Mononuclear cell (primary cell): Measurements from ENCODE around the gene ZBTB47. TPM values are rescaled to one million over a fixed set of nuclear protein-coding genes. Genes with fewer than 3 reads are reported as not detected.

Experiments used
- H3K27me3 ChIP-seq: 2 replicates; pipeline ENCODE4 v1.6.0; 2011; ENCODE audit warnings: low read length, control low read depth; ENCODE audit not compliant: insufficient read depth
- H3K4me1 ChIP-seq: 2 replicates; pipeline ENCODE4 v1.5.1; 2011; ENCODE audit warnings: mild to moderate bottlenecking, low read length, control low read depth; ENCODE audit not compliant: insufficient read depth
- H3K4me3 ChIP-seq: 2 replicates; pipeline ENCODE4 v1.5.1; 2011; ENCODE audit warnings: mild to moderate bottlenecking, low read length, moderate library complexity
- H3K9me3 ChIP-seq: 2 replicates; pipeline ENCODE4 v1.5.1; 2011; ENCODE audit warnings: low read depth, mild to moderate bottlenecking, control low read depth, low read length
- total RNA-seq: library from RNA; depleted of rRNA; stranded (reverse); fragments of >200 nt; gene quantifications from one replicate; pipeline ENCODE4 v1.2.3, GENCODE V29; 2012

The ZBTB47 gene
- total RNA-seq, 1 donor = 2.4 TPM

DNA sequence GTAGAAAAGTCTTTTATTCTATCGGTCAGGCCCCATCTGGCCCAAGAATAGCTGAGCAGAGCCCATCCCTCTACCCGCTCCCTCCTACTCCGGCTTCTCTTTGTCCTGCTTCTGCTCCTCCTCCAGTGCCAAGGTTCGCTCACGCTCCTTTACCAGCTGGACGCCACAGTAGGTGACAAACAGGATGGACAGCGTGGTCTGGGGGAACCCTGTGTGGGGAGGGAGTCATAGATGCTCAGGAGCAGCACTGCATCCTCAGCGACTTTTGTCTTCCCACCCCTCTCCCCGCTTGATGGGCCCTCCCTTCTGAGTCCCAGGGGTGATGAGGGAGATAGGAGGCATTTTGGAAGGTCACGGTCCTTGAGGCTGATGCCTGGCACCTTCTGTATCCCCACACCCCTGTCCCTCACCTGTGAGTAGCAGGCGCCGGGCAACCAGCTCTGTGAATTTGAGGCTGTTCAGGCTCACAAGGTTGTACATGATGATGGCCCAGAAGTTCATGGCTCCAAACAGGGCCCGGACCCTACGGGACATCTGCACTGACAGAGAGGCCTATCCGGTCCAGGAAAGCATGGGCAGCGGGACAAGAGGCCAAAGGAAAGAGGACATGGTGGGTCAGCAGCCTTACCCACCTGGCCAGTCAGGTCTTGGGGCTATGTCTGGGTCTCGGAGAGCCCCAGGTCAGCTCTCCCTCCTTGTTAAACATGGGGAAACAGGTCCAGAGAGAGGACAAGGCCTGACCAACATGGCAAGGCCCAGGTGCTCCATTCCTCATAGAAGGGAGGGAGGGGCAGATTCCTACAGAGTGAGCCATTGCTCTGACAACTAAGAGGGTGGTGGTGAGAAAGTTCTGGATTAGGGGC, 39.4 kb downstream of the ZBTB47 start:
- Histone ChIP-seq H3K4me1 (no peaks in the 10 kb centered on the region), H3K4me3 (no peak overlapping the region), H3K27me3 (no peaks in the 10 kb centered on the region), H3K9me3 (no peaks in the 10 kb centered on the region)

DNA sequence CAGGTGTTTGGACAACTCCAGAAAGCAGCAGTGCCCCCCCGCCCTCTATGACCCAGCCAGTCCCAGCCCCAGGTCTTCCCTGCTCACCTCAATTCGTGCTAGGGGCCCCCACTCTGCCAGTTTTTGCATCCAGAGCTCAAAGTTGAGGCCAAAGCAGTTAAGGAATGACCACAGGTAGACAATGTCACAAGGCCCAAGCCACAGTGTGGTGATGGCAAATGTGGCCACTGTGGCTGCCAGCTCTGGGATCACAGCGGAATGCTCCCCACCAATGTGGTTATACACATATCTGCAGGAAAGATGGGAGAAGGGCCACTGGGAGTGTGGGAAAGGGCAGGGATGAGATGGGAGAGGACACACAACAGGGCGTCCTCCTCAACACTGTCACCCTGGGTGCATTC, 40.0 kb downstream of the ZBTB47 start:
- H3K9me3 ChIP-seq = no peaks in the 10 kb centered on the region
- H3K4me1 ChIP-seq = no peaks in the 10 kb centered on the region
- H3K4me3 ChIP-seq = no peak overlapping the region
- H3K27me3 ChIP-seq = no peaks in the 10 kb centered on the region

DNA sequence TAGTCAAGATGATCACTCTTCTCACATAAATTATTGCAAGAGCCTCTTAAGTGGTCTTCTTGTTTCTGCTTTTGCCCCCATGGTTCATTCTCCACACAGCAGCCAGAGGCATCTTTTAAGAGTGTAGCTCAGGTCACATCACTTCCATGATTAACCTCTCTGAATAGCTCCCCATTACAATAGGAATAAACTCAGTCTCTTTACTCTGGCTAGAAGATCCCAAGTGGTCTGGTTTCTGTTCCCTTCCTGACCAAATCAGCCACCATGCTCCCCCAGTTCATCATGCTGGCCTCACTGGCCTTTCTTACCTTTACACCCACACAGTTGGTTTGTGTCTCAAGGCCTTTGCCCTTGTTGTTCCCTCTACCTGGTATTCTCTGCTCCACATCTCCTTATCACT, 40.9 kb downstream of the ZBTB47 start:
- Histone ChIP-seq H3K27me3 (no peaks in the 10 kb centered on the region), H3K4me1 (no peaks in the 10 kb centered on the region), H3K9me3 (no peaks in the 10 kb centered on the region), H3K4me3 (no peak overlapping the region)

DNA sequence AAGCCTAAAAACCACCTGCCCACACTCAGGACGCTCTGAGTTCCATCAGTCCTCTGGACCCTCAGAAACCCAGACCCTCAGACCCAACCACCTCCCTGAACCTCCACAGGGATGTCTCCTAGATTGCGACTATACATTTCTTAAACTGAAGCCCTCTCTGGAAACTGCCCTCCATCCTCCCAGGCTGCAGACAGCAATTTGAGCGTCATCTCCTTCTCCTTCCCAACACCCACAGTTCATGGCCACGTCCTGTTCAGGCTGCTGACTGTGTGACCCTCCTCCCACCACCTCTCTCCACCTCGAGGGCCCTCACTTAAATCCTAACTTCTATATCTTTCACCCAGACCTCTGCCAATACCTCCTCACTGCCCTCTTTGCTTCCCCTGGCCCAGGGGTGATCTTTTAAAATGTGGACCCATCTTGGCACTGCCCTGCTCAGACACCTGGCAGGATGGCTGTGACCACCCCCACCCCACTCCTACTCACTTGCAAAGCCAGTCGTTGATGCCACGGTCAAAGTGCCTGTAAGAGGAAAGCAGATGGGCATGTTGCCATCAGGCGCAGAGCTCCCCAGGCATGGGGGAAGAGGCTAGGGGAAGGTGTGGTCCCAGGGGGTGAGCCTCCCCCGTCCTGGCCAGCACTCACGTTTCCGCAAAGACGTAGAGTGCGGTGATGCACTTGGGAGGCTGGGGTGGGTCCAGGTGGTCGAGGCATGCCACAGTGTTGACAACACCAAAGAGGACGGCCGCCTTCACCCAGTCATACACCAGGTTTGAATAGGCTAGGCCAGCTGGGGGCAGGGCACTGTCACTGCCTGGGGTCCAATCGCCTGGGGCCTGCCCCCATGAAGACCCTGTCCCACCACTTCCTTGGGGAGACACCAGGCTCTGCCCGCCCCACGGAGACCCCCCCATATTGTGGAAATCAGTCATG, 43.1 kb downstream of the ZBTB47 start:
- Histone ChIP-seq H3K4me1 (no peaks in the 10 kb centered on the region), H3K27me3 (no peaks in the 10 kb centered on the region), H3K4me3 (no peak overlapping the region), H3K9me3 (no peaks in the 10 kb centered on the region)

DNA sequence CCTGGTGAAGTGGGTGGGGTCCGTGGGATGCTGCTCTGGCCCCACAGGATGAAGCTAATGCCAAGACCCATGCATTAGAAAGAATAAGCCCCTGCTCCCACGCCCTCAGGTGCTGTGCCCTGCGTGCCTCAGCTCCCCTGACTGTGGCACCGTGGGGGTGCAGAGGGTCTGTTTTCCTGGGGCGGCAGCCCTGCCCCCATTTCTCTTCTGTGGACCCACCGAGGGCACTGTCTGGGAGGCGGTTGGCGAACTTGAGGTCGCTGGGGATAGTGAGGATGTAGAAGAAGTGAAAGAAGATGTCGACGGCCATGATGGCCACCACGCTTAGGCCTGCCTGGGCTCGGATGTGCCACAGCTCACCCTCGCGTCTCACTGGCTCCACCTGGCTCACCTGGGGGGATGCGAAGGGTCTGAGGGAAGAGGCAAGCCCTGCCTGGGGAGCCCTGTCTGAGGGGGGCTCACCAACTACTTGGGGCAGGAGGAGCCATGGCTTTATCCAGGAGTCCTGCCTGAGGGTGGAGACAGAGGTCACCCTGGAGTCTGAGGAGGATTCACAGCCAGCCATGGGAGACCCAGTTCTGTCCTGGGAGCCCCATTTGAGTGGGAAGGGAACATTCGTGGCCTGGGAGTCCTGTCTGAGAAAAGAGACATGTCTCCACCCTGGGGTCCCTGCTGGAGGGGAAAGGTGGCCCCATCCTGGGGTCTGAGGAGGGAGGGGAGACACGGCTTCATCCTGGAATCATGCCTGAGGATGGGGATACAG, 44.0 kb downstream of the ZBTB47 start:
- Histone ChIP-seq H3K27me3 (no peaks in the 10 kb centered on the region), H3K4me1 (no peaks in the 10 kb centered on the region), H3K9me3 (no peaks in the 10 kb centered on the region), H3K4me3 (no peak overlapping the region)

DNA sequence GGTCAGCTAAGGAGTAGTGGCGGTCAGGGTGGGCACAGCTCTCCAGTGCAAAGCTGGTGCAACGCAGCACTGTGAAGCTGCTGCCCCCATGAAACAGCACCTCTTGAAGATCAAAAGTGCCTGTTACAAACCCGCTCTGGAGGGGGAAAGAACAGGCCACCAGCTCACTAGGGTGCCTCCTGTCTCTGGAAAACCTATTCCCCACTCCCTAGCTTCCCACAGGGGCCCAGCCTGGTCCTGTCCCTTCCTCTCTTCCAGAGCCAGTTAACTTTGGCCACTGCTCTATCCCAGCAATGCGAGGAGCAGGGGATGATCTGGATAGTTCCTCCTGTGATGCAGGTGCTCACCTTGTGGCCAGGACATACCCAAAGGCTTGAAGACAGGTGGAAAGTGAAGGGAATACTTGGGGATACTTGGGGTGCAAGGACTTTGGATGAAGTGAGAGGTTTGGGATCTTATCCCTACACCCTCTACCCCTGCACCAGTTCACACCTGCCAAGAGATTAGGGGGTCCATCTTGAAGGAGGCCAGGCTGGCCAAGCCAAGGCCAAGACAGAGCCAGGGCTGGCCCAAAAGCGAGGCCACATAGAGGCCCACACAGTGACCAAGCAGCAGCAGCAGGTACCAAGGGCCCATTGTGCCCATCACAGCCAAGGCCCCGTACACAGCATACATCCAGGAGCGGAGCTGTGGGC, 44.9 kb downstream of the ZBTB47 start:
- Histone ChIP-seq H3K9me3 (no peaks in the 10 kb centered on the region), H3K27me3 (no peaks in the 10 kb centered on the region), H3K4me3 (no peak overlapping the region), H3K4me1 (no peaks in the 10 kb centered on the region)

DNA sequence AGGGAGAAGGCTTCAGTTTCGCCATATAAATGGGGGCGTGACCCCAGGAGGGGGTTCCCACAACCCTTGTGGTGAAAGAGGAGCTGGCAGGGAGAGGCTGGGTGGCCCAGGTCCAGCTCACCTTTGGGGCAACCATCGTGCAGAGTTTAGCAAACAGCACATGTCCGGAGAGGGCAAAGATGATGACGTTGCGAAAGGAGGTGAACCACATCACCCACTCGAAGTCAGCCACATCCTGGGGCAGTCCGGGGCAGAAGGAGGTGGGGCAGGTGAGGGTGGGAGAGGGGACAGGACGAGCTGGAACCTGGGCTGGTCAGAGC, 45.4 kb downstream of the ZBTB47 start:
- no peak overlapping the region for H3K4me3 ChIP-seq
- no peaks in the 10 kb centered on the region for H3K4me1 ChIP-seq
- H3K27me3 ChIP-seq = no peaks in the 10 kb centered on the region
- H3K9me3 ChIP-seq = no peaks in the 10 kb centered on the region

DNA sequence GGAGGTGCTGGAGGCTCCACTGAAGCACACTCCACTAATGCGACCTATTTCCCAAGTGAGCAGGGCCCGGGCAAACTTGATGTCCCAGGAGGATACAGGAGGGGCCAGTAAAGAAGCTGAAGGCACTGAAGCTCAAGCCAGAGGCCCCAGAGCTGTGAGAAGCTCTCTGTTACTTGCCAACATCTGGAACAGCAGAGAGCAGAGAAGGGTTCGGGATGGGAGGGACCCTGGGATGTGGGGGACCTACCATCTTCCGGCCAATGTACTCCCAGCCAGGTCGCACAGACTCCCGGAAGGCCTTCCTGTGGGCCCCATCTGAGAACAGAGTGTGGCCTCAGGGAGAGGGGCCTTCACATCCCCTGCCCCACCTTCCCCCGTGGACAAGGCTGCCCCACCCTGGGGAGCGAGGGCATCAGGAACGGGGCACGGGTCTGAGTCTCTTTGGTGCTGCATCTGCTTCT, 46.0 kb downstream of the ZBTB47 start:
- Histone ChIP-seq H3K4me1 (no peaks in the 10 kb centered on the region), H3K9me3 (no peaks in the 10 kb centered on the region), H3K27me3 (no peaks in the 10 kb centered on the region), H3K4me3 (no peak overlapping the region)

DNA sequence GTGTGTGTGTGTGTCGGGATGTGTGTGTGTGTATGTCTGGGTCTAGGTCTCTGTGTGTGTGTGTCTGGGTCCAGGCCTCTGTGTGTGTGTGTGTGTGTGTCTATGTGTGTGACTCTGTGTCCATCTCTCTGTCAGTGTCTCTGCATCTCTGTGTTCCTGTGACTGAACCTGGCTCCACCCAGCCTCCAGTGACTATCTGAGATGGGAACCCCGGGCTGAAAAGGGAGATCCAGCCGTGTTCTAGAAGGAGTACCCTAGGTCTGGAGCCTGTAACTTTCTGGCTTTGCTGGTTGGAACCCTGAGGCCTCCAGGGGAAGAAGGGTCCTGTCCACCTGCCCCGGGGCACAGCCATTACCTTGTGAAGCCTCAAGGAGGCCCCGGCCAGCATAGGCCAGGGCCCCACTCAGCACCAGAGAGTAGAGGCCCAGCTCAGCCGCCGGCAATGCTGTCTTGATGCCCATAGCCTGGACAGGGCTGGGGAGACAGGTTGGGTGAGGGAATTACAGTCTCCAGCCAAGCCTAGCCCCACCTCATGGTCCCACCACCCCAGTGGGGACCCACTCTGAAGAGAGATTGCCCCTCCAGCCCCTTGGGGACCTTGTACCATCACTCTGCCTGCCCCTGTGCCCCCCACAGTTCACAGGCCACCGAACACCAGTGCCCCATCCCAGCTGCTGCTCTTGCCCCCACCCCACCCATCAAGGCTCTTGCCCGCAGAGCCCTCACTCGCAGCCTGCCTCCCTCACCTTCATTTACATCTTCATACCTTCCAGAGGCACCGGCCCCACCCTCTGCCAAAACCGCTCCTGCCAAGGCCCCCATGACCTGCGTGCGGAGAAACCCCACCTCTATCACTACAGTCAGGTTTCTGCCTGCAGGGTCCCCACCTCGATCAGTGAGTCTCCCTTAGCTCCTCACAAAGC, 47.1 kb downstream of the ZBTB47 start:
- Histone ChIP-seq H3K9me3 (no peaks in the 10 kb centered on the region), H3K4me3 (no peak overlapping the region), H3K4me1 (no peaks in the 10 kb centered on the region), H3K27me3 (no peaks in the 10 kb centered on the region)

DNA sequence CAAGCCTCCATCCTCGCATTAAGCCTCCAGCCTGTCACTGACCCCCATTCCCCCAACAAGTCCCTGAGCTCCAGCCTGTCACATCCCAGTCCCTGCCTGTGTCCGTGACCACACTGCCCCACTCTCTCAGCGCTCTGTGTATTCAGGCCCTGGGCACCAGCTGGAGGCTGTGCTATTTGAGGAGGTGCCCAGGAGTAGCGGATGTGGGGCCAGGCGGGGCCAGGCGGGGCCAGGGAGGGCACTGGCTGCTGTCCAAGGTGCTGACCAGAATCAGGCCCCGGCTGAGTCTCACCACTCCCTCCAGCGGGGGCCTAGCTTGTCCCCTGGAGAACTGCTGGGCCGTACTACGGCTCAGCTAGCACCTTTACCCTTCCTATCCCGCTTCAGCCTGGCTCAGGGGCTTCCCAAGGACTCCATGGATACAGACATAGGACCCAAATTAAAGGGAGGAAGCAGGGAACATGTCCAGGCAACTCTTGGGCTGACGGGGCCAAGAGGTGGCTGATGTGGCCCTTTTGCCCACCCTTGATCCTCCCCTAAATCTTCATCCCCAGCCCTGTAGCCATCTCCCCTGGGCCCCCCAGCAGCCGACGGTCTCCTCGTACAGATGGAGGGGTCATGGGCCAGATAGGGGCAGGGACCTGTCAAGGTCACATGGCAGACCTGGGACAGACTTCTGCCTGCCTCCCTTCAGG, 48.0 kb downstream of the ZBTB47 start:
- Histone ChIP-seq H3K4me1 (no peaks in the 10 kb centered on the region), H3K27me3 (no peaks in the 10 kb centered on the region), H3K9me3 (no peaks in the 10 kb centered on the region), H3K4me3 (no peak overlapping the region)

DNA sequence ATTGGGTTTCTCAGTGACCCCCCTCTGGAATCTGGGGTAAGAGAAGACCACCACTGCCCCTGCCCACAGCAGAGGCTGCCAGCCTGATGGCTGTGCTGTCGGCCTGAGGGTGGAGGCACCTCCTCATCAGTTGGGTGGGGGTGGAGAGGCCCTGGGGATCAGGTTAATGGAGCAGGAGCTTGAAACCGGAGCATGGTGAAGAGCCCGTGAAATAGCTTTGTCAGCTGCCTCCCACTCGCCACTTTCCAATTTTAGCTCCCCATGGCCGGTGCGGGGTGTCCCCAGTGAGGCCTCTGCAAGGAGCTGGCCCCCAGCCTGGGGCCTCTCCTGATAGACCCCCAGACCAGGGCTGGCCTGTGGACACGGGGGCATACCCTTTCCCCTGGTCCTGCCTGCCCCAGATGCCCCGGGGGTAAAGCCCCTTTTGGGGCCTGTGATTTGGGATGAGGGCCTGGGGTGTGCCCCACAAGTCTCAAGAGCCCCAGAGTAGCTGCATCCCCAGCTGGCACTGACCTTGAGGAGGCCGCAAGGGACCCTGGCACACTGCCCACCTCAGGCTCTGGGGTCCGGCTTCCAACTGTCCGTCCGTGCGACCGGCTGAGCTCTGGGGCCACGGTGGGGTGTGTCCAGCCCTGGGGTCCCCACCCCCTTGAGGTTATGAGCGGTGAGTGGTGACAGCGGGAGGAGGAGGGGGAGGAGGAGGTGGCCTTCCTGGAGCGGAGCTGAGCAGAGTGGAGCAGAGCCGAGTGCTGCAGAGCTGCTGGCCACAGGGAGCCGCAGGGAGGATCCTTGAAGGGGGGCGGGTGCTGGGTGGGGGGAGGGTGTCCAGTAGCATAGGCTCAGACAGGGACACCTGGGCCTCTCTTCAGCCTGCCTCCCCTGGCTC, 48.8 kb downstream of the ZBTB47 start, which contains the start of gene HHATL:
HHATL (minus strand) TSS at position 733 of the 886 bp plus-strand sequence. CDS start 1,972 bp downstream, outside the sequence.
- Histone ChIP-seq H3K4me1 (no peaks in the 10 kb centered on the region), H3K4me3 (no peak within 1 kb of the TSS), H3K9me3 (no peaks in the 10 kb centered on the region), H3K27me3 (no peaks in the 10 kb centered on the region)

DNA sequence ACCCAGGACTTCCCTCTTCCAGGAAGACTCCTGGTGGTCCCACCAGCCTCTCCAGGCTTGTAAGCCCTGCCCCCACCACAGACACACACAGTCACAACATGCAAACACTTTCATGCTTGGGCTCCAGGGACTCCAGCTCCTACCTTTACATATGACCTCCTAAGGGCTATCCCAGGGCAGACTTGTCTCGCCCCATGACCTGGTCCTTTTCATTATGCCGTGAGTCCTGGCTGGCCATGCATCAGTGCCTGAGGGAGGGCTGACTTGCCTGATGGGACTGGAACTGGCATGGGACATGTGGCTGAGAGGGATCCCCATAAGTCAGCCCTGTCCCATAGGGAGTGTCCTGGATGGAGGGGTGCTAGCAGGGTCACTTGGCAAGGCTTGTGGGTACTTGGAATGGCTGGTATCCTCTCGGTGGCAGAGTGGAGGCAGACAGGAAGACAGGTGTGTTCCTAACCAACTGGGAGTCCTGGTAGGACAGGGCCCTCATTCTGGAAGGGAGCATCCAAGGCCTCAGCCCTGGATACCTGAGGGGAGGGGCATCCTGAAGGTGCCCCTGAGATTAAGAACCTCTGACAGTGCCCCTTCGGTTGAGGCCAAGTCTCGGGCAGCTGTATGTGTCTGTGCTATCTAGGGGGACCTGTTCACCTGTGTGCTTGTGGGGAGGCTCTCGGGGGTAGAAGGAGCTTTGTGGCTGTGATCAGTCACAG, 49.6 kb downstream of the ZBTB47 start:
- Histone ChIP-seq H3K4me3 (no peak overlapping the region), H3K9me3 (no peaks in the 10 kb centered on the region), H3K27me3 (no peaks in the 10 kb centered on the region), H3K4me1 (no peaks in the 10 kb centered on the region)
